Measurements from ENCODE around the gene GJB1.
"Not testable (repeated sequence)": the region's sequence is repeated elsewhere in the genome, so short reads cannot be mapped to it uniquely, and the experiment has no call there.

The GJB1 gene

GRCh38 chrX:71222929-71223328, at the start of gene GJB1:
Gene GJB1 (plus strand): TSS chrX:71223224. CDS start chrX:71223708, 484 bp downstream.
- no peak for DNase-seq

- no peak for DNase-seq
Observed at GRCh38 chrX:71173440-71173839, 49.6 kb upstream of the GJB1 start.

GRCh38 chrX:71174795-71175194, 48.2 kb upstream of the GJB1 start:
- DNase-seq = no peak

DNA sequence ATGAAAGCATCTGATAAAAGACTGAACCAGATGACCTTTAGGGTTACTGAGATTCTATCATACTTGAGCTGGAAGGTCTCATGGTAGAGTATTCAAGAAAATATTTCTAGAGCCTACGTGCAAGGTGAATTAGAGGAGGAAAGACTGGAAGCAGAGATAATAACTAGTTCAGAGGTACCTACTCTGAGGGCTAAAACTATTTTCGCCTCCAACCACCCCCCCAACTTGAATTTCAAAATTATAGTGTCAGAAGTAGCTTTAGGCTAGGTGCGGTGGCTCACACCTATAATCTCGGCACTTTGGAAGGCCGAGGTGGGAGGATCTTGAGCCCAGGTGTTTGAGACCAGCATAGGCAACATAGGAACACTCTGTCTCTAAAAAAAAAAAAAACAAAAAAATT, 47.5 kb upstream of the GJB1 start:
- DNase-seq = no peak

DNA sequence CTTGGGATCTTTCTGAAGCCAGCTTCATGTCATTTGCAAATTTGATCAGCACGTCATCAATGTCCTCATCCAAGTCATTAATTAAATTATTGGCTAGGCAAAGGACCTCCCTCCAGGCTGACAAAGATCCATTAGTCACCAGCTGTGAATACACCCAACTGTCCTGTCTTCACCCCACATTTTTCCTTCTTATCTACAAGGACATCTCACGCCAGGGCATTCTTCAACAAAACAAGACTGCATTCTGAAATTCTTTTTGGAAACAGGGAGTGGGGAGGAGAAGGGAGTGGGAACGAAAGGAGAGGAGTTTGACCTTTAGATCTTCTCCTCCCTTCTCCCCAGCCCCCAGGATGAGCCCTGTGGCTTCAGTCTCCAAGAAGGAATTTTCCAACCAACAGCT, 45.7 kb upstream of the GJB1 start:
- no peak for DNase-seq

- peak; percentile 63 for DNase-seq
Observed at GRCh38 chrX:71178908-71179307, 44.1 kb upstream of the GJB1 start.

- not testable (repeated sequence) for DNase-seq
Observed at GRCh38 chrX:71180579-71181265, 42.3 kb upstream of the GJB1 start.

GRCh38 chrX:71181558-71181909, 41.5 kb upstream of the GJB1 start:
- DNase-seq = peak; percentile 71

DNA sequence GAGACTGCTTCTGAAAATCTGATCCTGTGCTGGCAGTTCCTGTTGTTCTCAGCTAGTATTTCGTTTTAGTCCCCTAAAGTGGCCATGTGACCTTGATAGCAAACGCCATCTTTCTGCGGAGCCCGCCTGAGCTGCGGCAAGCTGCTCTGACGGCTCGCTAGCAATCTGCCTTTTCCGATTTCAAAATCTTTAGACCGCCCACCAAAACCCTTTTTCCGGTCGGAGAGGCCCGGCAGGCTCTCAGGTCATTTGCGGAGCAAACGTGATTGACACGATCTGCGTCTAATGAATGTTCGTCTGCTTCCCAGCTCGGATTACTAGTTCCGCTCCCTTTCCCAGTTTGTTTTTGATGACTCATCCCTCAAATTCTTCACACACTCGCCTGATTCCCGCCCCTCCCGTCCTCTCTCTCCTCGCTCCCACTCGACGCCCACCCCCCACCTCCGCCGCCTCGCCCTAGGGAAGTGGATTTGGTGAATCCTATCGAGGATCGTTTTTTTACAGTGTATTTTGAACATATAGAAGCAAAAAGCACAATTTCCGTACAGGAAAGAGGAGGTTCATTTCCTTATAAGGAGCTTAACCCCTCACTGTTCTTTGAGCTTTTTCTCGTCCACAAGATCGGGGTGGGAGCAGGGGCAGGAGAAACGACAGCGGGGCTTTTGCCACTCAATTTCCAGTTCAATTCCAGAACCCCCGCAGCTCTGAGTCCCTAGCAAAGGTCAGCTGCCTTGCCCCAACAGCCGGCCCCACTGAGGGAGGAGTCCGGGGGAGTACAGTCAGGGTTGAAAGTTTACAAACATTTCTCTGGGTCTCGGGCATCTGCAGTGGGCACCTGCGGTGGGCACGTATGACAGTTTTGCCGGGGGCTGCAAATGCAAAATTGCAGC, 40.9 kb upstream of the GJB1 start:
- peak; percentile 91 for DNase-seq

DNA sequence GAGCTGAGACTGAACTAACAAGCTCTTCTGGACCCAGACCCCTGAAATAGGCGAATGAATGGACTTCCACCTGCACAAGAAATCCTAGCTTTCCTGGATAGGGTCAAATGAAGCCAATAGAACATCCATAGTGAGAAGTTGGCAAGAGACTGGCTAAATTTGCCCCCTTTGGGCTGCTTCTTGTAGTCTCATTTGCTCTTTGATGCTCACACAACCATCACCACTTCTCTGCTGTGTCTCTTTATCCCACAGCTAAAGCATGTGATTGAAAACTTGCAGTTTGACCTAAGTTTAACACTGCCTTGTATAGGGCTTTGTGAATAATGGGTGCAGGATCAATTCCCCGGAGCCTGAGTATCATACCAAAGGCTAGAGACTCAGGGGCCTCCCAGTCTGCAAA, 40.2 kb upstream of the GJB1 start:
- no peak for DNase-seq

DNA sequence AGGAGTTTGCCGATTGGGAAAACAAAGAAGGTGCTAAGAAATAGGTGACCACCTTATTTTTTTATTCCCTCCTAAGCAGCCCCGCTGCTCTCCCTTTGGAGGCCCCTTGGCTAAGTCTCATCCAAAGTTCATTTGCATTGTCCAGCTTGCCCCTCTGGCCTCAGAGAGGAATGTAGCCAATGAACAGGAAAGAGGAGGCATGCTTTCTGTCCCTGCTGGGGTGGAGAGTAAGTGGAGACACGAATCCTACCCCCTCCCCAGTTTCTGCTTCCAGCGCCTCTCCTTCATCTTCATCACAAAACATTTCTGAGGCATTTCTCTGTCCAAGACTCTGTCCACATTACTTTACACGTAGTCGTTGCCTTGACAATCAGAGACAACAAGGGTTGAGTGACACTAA, 39.7 kb upstream of the GJB1 start:
- no peak for DNase-seq

GRCh38 chrX:71184092-71184491, 38.9 kb upstream of the GJB1 start:
- no peak for DNase-seq

- no peak for DNase-seq
Observed at GRCh38 chrX:71184803-71185495, 38.1 kb upstream of the GJB1 start.

DNA sequence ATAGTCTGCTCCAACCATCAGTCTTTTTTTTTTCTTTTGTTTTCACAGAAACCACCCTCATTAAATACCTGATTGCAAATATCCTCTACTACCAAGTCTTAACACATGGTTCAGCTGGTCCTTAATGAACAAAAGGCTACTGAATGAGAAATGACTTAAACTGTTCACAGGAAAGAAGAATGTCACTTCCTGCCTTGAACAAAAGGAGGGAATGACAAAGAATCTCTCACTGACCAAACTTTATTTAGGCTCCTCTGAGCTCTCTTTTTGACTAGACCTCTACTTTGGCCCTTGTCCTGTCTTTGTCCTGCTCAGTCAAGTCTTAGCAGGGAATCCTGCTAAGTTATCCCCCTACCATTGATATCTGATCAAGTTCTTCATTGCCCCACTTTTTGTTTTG, 31.8 kb upstream of the GJB1 start:
- no peak for DNase-seq

- DNase-seq = peak; percentile 35
Observed at GRCh38 chrX:71195964-71196649, 26.9 kb upstream of the GJB1 start.

GRCh38 chrX:71198066-71198465, 25.0 kb upstream of the GJB1 start:
- DNase-seq = peak; percentile 50

DNA sequence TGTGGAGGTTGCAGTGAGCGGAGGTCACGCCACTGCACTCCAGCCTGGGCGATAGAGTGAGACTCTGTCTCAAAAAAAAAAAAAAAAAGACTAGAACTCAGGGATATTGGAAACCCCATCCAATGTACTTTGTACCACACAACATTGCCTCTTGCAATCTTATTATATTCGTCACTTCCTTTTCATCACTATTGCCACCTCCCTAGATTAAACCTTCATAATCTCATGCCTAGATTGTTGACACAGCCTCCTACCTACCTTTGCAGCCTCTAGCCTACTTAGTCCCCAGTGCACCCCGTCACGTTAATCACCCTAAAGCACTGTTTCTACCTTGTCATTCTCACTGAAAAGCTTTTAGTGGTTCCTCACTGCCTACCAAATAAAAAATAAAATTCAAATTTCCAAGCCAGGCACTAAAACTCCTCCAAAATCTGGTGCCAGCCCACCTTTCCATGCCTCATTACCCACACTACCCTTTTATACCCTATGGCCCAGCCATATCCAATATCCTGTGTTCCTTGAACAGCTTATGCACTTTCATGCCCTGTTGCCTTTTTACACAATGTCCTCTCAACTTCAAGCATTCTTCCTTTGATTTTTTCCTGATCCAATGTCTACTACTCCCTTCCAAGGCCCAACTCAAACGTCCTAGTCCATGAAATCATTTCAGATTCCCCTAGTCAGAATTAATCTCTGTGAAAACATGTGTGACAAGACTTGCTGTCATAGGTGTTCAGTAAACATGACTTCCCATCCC, 23.6 kb upstream of the GJB1 start:
- no peak for DNase-seq

- DNase-seq = no peak
Observed at GRCh38 chrX:71210816-71211215, 12.2 kb upstream of the GJB1 start.

GRCh38 chrX:71212536-71212935, 10.5 kb upstream of the GJB1 start:
- DNase-seq = no peak

DNA sequence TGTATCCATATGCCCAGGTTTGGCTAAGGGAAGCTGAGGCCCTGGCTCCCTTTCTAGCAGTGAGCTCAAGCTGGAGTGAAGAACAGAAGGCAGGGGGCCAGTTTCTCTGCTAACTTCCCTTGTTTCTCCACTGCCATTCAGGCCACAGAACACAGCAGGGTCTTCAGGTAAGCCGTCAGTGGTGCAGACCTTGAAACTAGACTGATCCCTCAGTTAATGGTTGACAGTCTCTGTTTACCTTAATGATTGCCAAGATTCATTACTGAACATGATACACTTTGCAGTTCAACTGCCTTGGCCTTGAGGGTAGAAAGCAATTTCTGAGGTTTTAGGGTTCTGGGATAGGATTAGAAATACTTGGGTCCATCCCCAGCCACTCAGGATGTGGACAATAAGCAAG, 8.9 kb upstream of the GJB1 start:
- no peak for DNase-seq

DNA sequence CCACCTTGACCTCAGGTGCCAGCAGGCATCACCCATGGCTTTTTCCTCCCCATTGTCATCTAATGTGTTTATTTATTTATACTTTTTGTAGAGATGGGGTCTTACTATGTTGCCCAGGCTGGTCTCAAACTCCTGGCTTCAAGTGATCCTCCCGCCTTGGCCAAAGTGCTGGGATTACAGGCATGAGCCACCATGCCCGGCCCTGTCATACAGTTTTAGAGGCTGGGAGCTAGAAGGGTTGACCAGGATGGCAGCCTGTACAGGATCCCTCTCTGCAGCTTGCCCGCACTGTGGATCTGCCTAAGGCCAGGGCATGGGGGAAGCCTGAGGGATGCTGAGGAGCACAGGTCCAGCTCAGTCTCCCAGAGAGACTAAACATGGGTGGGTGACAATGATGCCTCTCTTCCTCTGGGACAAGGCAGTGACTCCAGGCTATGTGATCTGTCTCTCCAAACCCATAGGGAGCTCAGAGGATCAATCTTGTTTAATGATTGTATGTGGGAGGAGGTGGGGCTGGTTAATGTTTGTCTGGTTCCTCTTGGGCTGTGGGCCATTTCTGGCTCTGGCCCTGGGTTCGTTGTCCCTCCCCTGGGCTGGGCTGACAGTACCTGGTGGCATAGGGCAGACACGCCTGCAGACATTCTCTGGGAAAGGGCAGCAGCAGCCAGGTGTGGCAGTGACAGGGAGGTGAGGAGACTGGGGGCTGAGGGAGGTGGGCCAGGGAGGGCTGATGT, 8.3 kb upstream of the GJB1 start:
- no peak for DNase-seq

Measured in activated CD4-positive, alpha-beta T cell treated with anti-CD3 and anti-CD28 coated beads, Interleukin-2, Interleukin-6, amounts not matched to agents 100 ng/mL and 50 ng/mL, durations not matched to agents 16 hours and 8 hours (primary cell).